ENCODE data around the gene RHBDD3.

DNA sequence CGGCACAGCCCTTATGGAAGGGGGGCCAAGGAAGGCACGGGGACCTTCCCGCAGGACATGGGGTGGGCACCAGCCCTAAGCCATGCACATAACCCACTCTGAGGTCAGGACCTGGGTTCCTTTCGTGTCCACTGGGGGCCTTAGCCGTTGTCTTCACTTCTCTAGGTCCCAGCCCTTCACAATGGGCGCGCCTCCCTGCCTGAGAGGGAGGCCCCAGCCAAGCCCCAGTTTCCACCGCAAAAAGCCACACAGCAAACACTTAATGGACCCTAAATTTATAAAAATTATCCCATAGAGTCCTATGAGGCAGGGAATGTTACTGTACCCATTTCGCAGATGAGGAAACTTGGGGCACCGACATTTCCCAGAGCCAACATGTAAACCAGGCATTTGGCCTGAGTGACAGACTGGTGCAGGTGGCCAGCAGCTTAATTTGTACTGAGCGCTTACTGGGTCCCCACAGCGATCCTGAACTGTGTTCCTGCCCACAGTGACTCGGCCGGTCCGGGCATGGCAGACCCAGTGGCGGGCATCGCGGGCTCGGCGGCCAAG lies 39.9 kb upstream of the RHBDD3 start:
- TF ChIP-seq, protein P1, sequence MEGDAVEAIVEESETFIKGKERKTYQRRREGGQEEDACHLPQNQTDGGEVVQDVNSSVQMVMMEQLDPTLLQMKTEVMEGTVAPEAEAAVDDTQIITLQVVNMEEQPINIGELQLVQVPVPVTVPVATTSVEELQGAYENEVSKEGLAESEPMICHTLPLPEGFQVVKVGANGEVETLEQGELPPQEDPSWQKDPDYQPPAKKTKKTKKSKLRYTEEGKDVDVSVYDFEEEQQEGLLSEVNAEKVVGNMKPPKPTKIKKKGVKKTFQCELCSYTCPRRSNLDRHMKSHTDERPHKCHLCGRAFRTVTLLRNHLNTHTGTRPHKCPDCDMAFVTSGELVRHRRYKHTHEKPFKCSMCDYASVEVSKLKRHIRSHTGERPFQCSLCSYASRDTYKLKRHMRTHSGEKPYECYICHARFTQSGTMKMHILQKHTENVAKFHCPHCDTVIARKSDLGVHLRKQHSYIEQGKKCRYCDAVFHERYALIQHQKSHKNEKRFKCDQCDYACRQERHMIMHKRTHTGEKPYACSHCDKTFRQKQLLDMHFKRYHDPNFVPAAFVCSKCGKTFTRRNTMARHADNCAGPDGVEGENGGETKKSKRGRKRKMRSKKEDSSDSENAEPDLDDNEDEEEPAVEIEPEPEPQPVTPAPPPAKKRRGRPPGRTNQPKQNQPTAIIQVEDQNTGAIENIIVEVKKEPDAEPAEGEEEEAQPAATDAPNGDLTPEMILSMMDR (IDR thresholded peaks at IDR 0.05) = no peak
- TF ChIP-seq POLR2A (IDR thresholded peaks at IDR 0.05) = no peak
